GM19025 (cell line): Measurements from ENCODE around the gene APOBEC3F.
"Not testable (repeated sequence)": the region's sequence is repeated elsewhere in the genome, so short reads cannot be mapped to it uniquely, and the experiment has no call there.

Source experiments
- ATAC-seq: cut with Tn5 transposase; IDR thresholded peaks from one replicate; pipeline ENCODE4 v1.9.1; 2021; ENCODE audit warnings: mild to moderate bottlenecking, low read depth, moderate library complexity; ENCODE audit not compliant: unreplicated experiment

The APOBEC3F gene

DNA sequence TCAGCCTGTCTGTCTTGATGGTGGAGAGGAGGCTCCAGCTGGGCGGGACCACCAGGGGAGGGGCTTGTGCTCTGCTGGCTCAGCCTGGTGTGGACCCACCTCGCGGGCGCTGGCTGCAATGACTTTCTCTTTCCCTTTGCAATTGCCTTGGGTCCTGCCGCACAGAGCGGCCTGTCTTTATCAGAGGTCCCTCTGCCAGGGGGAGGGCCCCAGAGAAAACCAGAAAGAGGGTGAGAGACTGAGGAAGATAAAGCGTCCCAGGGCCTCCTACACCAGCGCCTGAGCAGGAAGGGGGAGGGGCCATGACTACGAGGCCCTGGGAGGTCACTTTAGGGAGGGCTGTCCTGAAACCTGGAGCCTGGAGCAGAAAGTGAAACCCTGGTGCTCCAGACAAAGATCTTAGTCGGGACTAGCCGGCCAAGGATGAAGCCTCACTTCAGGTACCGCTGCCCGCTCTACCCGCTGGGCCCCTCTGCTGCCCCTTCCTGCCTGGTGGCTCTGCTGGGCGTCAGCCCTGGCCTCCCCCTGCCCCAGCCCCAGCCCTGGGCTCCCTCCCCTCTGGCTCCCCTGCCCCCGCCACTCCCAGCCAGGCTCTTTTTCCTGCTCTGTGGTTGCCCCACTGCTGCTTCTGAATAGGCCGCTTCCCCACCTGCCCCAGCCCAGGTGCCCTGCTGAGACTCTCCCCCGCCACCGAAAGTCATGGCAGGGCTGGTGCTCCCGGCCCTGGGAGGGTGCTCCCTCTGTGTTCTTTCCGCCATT lies at the start of gene APOBEC3F:
Gene APOBEC3F (plus strand): TSS at position 327 of the 759 bp plus-strand sequence. CDS start 97 bp downstream, at position 424.
- peak; percentile 86 for ATAC-seq

DNA sequence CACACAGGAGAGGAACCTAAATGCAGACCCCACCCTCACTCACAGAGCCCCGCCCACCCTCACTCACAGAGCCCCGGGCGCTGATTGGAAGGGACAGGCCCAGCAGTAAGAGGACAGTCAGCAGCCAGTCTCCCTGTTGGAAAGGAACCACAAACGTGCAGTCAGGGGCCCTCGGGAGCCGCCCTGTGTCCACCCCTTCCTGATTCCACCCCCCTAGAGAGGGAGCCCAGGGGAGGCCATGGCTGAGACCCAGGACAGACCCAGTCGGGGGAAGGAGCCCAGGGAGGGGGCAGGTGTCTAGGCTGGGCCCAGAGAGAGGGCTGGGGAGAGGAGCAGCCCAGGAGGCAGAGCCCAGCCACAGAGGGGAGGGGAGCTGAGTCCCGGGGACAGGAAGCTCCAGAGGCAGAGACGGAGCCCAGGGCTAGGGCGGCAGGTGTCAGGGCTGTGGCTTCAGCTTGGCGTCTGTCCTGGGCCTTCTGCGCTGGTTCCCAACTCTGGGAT lies 47.7 kb upstream of the APOBEC3F start:
- not testable (repeated sequence) for ATAC-seq

DNA sequence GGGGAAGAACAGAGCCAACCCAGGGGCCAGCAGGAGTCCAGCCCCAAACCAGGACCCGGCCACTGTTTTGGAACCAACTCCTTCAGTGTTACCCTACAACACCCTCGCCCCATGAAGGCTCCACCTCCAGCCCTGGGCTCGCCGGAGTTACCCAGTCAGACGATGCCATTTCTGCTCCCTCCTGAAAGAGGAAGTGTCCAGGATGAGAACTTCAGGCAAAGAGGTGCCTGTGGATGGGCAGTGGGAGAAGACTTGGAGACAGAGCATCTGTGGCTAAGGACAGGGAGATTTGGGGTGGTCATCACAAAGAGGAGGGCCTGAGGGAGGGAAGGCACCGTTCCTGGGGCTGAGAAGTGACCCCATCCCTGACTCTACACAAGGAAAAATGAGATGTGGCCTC lies 44.6 kb upstream of the APOBEC3F start:
- no peak for ATAC-seq

DNA sequence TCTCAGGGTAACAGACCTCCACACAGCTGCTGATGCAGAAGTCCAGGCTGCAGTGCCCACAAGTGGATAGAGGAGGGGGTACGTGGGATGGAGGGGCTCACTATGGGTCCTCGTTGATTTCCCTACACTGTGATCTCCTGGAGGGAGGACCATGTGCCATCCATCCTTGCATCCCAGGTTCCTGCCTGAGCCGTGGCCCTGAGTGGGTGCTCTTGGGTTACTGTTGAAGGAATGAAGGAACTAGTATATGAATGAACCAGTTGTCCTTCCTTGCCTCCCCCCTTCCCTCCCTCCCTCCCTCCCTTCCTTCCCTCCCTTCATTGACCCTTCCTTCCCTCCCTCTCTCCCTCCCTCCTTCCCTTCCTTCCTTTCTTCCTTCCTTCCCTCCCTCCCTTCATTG lies 43.1 kb upstream of the APOBEC3F start:
- ATAC-seq, result no peak

DNA sequence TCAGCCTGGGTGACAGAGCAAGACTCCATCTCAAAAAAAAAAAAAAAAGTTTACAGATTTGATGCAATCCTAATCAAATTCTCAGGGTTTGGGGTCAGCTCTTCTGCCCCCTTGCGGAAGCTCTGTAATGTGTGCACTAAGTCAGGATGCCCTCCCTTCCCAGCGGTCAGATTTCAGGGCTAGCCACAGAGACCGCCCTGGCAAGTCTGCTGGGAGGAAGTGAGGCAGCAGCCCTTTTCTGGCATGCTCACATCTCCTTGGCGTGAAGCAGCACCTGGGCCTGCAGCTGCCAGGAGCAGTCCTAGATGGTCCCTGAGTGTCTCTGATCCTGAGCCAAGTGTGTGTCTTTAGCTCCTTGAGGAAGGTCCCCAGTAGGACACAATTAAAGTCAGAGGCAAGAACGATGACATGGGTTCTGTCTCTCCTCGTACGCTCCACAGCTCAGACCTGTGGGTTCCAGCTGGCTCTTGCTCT lies 37.5 kb upstream of the APOBEC3F start:
- ATAC-seq, result no peak

DNA sequence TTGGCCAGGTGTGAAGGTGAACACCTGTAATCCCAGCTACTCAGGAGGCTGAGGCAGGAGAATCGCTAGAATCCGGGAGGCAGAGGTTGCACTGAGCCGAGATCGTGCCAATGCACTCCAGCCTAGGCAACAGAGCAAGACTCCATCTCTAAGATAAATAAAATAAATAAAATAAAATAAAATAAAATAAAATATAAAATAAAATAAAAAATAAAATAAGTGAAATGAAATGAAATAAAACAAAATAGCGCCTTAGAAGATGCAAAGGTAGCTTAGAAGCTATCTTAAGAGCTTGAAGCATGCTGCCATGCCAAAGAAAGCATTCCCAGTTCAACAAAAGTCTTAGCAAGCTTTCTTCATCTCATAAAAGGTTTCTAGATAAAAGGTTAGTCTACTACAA lies 33.5 kb upstream of the APOBEC3F start:
- ATAC-seq, result no peak

DNA sequence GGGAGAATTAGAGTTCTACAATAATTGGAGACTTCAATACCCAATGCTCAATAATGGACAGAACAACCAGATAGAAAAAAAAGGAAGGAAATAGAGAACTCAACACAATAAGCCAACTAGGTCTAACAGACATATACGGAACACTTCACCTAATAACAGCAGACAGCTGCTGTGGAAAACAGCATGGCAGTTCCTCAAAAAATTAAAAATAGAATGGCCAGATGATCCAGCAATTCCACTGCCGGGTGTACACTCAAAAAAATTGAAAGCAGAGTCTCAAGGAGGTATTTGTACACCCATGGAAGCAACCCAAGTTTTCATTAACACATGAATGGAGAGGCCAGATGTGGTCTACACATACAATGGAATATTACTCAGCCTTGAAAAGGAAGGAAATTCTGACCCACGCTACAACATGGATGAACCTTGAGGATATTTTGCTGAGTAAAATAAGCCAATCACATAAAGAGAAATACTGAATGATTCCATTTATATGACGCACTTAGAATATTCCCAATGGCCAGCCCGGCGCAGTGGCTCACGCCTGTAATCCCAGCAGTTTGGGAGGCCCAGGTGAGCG lies 32.3 kb upstream of the APOBEC3F start:
- ATAC-seq, result not testable (repeated sequence)

DNA sequence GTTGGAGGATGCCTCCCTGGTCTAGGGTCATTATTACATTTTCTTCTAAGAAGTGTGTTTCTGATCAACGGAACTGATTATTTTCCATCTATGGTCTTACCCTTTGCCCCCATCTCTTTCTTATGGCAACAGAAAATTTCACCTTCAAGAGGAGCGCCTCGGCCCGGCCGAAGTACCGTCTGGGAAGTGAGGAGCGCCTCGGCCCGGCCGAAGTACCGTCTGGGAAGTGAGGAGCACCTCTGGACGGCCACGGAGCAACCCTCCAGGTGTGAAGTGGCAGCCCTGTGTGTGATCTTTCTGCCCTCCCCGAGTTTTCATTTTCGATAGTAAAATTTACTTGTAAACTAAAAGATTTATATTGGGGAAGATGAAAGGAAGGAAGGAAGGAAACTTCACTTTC lies 29.7 kb upstream of the APOBEC3F start:
- no peak for ATAC-seq

DNA sequence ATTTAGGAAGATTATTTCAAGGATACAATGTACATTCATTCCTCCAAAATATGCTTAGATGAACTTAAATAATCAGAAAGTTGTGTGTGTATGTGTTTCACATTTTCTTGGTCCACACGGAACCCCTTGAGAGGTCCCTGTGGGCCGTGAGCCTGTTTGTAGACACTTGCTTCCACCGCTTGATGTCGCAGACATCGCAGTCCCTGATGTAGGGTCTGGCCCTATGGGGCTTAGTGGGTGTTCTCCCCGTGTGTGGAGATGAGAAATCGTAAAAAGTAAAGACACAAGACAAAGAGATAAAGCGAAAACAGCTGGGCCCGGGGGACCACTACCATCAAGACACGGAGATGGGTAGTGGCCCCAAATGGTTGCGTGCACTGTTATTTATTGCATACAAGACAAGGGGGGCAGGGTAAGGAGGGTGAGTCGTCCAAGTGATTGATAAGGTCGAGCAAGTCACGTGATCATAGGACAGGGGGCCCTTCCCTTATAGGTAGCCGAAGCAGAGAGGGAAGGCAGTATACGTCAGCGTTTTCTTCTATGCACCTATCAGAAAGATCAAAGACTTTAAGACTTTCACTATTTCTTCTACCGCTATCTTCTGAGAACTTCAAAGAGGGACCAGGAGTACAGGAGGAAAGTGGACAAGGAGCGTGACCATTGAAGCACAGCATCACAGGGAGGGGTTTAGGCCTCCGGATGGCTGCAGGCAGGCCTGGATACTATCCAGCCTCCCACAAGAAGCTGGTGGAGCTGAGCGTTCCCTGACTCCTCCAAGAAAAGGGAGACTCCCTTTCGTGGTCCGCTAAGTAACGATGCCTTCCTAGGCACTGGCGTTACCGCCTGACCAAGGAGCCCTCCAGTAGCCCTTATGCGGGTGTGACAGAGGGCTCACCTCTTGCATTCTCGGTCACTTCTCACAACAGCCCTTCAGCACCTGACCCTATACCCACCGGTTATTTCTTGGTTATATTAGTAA lies 27.8 kb upstream of the APOBEC3F start:
- no peak for ATAC-seq

DNA sequence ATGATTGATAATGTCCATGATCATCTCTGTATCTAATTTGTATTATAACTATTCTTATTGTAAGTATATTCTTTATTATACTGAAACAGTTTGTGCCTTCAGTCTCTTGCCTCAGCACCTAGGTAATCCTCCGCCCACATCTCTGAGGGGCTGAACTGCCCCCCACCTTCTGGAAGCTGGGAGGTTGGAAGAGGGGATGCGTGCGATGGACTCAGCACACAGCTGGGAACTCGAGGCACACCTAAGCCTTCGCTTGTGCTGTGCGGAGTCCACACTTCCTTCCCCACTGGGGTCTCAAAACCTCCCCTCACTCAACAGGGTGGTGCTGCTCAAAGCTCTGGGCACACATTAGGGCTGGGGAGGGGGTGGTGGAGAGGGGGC lies 27.1 kb upstream of the APOBEC3F start:
- ATAC-seq, result peak; percentile 13

DNA sequence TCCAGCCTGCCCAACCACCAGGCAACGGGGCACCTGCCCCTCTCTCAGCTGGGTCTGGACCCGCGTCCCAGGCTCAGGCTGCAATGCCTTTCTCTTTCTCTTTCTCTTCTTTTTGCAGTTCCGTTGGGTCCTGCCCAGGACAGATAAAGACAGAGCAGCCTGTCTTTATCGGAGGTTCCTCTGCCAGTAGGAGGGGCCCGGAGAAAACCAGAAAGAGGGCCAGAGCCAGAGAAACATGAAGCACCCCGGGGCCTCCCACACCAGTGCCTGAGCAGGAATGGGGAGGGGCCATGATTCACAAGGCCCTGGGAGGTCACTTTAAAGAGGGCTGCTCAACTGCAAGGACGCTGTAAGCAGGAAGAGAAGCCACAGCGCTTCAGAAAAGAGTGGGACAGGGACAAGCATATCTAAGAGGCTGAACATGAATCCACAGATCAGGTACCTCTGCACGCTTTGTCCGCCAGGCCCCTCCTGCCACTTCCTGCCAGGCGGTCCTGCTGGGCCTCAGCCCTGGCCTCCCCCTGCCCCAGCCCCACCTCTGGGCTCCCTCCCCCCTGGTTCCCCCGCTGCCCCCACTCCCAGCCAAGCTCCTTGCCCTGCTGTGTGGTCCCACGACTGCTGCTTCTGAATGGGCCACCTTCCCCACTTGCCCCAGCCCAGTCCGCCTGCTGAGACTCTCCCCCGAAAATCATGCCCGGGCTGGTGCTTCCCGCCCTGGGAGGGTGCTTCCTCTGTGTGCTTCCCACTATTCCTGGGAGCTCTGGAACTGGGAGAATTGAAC lies 26.5 kb upstream of the APOBEC3F start, which contains the start of gene APOBEC3C:
Gene APOBEC3C (plus strand): TSS at position 316 of the 781 bp plus-strand sequence. CDS start 106 bp downstream, at position 422.
- peak; percentile 81 for ATAC-seq

DNA sequence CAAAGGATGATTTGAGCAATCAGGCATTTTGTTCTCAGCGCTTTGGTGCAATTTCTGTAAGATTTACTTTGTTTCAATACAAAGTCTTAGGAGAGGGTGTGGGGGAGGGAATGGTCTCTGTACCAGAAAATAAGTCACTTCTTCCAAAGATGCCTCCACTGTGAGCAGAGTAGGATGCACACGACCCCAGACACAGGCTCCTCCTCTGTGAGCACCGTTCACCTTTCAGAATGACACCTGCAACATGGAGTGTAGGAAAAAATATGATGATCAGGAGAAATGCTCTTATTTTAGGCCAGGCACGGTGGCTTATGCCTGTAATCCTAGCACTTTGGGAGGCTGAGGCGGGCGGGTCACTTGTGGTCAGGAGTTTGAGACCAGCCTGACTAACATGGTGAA lies 25.9 kb upstream of the APOBEC3F start:
- not testable (repeated sequence) for ATAC-seq

DNA sequence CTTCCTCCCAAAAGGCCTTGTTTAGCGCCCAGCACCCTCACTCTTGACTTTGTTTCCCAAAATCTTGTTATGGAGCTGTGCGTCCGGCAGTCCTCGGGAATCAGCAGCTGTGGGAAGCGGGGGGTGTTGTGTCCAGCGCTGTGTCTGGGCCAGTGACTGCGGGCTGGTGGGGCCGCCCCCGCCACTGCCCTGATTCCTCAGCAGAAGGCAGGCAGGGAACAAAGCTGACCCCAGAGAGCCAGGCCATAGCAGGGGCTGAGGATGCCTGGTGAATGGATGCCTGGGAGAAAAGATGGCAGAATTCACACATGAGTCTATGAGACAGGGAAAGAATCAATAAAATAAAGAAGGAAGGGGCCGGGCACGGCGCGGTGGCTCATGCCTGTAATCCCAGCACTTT lies 24.1 kb upstream of the APOBEC3F start:
- ATAC-seq, result no peak

DNA sequence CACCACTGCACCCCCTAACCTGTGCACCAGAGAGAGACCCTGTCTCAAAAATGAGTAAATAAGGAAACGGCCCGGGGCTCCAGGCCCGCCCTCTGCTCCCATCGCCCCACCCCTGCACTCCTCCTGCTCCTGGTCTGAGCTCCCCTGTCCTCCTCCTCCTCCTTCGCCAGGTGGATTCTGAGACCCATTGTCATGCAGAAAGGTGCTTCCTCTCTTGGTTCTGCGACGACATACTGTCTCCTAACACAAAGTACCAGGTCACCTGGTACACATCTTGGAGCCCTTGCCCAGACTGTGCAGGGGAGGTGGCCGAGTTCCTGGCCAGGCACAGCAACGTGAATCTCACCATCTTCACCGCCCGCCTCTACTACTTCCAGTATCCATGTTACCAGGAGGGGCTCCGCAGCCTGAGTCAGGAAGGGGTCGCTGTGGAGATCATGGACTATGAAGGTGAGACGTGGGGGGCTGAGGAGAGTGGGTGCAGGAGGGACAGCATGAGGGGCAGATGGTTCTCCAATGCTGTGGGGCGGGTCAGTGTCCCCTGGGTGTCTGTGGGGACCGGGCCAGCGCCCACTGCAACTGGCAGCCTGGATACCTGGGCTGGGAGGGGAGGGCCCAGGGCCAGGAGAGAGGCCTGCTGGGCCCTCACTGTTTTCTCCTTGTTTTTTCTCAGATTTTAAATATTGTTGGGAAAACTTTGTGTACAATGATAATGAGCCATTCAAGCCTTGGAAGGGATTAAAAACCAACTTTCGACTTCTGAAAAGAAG lies 22.9 kb upstream of the APOBEC3F start:
- ATAC-seq, result no peak

DNA sequence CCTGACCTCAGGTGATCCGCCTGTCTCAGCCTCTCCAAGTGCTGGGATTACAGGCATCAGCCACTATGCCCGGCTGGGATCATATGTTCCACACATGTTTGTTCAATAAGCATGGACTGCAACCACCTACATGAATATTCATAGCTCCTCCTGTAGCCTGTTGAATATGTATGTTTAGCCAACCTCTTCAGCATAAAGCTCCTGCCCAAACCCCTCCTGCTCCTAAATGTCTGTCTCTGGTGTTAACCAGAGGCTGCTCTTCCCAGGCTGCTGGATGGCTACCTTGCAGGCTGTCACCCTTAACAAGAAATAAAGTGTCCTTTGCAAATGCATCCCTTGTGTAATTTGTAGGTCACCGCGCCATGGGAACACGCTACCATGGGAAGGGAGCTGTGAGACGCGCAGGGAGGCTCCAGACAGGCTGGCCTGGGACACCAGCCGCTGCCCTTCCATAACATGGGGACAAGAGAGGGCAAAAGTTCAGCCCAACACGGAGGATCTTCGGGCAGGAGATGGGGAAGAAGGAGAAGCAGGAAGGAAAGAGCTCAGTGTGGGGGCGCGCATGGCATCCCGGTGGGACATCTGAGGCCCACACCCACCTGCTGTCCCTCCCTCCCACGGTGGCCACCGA lies 20.5 kb upstream of the APOBEC3F start:
- peak; percentile 2 for ATAC-seq

DNA sequence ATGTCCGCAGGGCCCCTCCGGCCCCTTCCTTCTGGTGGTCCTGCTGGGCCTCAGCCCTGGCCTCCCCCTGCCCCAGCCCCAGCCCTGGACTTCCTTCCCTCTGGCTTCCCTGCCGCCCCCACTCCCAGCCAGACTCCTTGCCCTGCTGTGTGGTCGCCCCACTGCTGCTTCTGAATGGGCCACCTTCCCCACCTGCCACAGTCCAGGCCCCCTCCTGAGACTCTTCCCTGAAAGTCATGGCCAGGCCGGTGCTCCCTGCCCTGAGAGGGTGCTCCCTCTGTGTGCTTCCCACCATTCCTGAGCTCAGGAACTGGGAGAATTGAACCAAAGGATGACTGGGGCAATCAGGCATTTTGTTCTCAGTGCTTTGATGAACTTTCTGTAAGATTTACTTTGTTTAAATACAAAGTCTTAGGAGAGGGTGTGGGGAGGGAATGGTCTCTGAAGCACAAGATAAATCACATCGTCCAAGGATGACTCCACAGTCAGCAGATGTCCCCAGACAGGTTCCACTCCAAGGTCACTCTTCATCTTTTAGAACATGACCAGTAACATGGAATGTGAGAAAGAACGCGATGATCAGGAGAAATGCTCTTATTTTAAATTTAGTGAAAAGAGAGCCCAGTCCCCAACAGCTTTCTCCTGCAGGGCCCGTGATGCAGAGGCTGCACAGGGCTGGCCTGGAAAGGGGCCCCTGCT lies 19.0 kb upstream of the APOBEC3F start:
- no peak for ATAC-seq

DNA sequence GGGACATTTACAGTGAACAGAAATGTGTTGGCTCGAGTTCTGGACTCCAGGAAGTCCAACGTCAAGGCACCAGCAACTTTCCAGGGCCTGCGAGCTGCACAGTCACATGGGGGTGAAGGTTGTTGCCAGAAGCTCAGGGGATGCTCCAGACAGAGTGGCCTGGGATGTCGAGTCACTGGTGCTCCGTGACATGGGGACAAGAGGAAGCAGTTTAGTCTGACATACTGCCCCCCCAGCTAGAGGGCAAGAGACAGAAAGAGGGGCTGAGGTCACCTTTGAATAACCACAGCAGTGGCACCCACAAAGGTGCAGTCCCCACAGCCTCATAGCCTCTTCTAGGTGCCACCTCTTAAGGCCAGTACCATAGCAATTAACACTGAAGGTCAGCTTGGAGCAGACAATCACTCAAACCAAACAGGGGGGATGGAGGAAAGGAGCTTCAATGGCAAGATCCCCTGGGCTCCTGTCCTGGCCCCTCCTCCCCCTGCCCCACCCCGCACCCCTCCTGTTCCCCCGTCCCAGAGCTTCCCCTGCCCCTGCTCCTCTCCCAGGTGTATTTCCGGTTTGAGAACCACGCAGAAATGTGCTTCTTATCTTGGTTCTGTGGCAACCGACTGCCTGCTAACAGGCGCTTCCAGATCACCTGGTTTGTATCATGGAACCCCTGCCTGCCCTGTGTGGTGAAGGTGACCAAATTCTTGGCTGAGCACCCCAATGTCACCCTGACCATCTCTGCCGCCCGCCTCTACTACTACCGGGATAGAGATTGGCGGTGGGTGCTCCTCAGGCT lies 15.9 kb upstream of the APOBEC3F start:
- no peak for ATAC-seq
